Astrocyte (in vitro differentiated cells and primary cell): Measurements from ENCODE around the gene EIF3M. TPM values are rescaled to one million over a fixed set of nuclear protein-coding genes. Genes with fewer than 3 reads are reported as not detected.

Experiments used
- DNase-seq: peaks from one replicate; pipeline ENCODE4 v3.0.0-alpha.2; 2010; ENCODE audit warnings: low read depth
- FAIRE-seq: peaks from 2 replicates; lab custom pipeline; 2011; peaks lifted over from hg19 to GRCh38; lab: Jason Lieb, UNC
- H2AFZ ChIP-seq: 2 replicates; pipeline ENCODE4 v1.6.0; 2012; ENCODE audit warnings: low read depth, low read length, inconsistent platforms
- H3K27ac ChIP-seq: 2 replicates; pipeline ENCODE4 v1.5.1; 2011; ENCODE audit warnings: low read depth, low read length, inconsistent platforms
- H3K27me3 ChIP-seq: 2 replicates; pipeline ENCODE4 v1.6.0; 2011; ENCODE audit warnings: low read length, inconsistent platforms; ENCODE audit not compliant: insufficient read depth
- H3K36me3 ChIP-seq: 2 replicates; pipeline ENCODE4 v1.5.1; 2011; ENCODE audit warnings: low read length, inconsistent platforms; ENCODE audit not compliant: insufficient read depth
- H3K4me1 ChIP-seq: 2 replicates; pipeline ENCODE4 v1.5.1; 2011; ENCODE audit warnings: low read length, inconsistent platforms; ENCODE audit not compliant: insufficient read depth
- H3K4me2 ChIP-seq: 2 replicates; pipeline ENCODE4 v1.6.0; 2012; ENCODE audit warnings: low read length, inconsistent platforms
- H3K4me3 ChIP-seq: 2 replicates; pipeline ENCODE4 v1.5.1; 2011; ENCODE audit warnings: low read depth, mild to moderate bottlenecking, low read length, inconsistent platforms; ENCODE audit not compliant: insufficient read depth
- H3K79me2 ChIP-seq: 2 replicates; pipeline ENCODE4 v1.6.0; 2012; ENCODE audit warnings: mild to moderate bottlenecking, low read length, inconsistent platforms; ENCODE audit not compliant: insufficient read depth
- H3K9ac ChIP-seq: 2 replicates; pipeline ENCODE4 v1.6.0; 2012; ENCODE audit warnings: mild to moderate bottlenecking, low read length, inconsistent platforms
- H3K9me3 ChIP-seq: 2 replicates; pipeline ENCODE4 v1.5.1; 2012; ENCODE audit warnings: low read depth, mild to moderate bottlenecking, low read length, inconsistent platforms; ENCODE audit not compliant: insufficient read depth
- H4K20me1 ChIP-seq: 2 replicates; pipeline ENCODE4 v1.6.0; 2012; ENCODE audit warnings: low read length, inconsistent platforms; ENCODE audit not compliant: insufficient read depth
- H3K27ac Mint-ChIP-seq: one replicate; pipeline ENCODE4 v1.8.0; 2021; ENCODE audit warnings: mild to moderate bottlenecking, mixed read lengths; ENCODE audit not compliant: unreplicated experiment
- H3K27me3 Mint-ChIP-seq: one replicate; pipeline ENCODE4 v1.8.0; 2021; ENCODE audit warnings: low read depth, mixed read lengths; ENCODE audit not compliant: unreplicated experiment
- H3K36me3 Mint-ChIP-seq: one replicate; pipeline ENCODE4 v1.8.0; 2021; ENCODE audit warnings: low read depth, mixed read lengths; ENCODE audit not compliant: unreplicated experiment
- H3K4me1 Mint-ChIP-seq: one replicate; pipeline ENCODE4 v1.8.0; 2021; ENCODE audit warnings: low read depth, mixed read lengths; ENCODE audit not compliant: unreplicated experiment
- H3K4me3 Mint-ChIP-seq: one replicate; pipeline ENCODE4 v1.8.0; 2021; ENCODE audit warnings: mild to moderate bottlenecking, moderate library complexity, mixed read lengths; ENCODE audit not compliant: unreplicated experiment
- H3K9me3 Mint-ChIP-seq: one replicate; pipeline ENCODE4 v1.8.0; 2021; ENCODE audit warnings: mild to moderate bottlenecking, mixed read lengths; ENCODE audit not compliant: unreplicated experiment
- CTCF ChIP-seq: IDR thresholded peaks from 2 replicates; pipeline ENCODE4 v1.5.1; 2011; ENCODE audit warnings: low read depth, mild to moderate bottlenecking, inconsistent platforms, low read length, moderate library complexity; ENCODE audit not compliant: insufficient read depth
- EZH2 ChIP-seq: IDR thresholded peaks from 2 replicates; pipeline ENCODE4 v1.6.1; 2012; ENCODE audit warnings: mild to moderate bottlenecking, low read length, inconsistent platforms; ENCODE audit not compliant: insufficient read depth
- total RNA-seq: library from RNA; stranded (reverse); gene quantifications from 2 replicates; pipeline ENCODE4 v1.2.1, GENCODE V29; 2021

The EIF3M gene
- total RNA-seq, 1 donor from 2014 or later: 287 TPM

- Histone ChIP-seq H3K4me3 (no peak overlapping the region), H4K20me1 (peaks cover 14% of the 10 kb centered on the region), H3K9me3 (no peaks in the 10 kb centered on the region), H3K36me3 (no peaks in the 10 kb centered on the region), H3K27ac (no peak overlapping the region), H3K79me2 (peaks cover 25% of the 10 kb centered on the region), H3K27me3 (no peaks in the 10 kb centered on the region), H3K4me2 (no peak overlapping the region), H3K4me1 (peaks cover 11% of the 10 kb centered on the region), H3K9ac (no peak overlapping the region), H2AFZ (no peak overlapping the region)
- no peaks in the 10 kb centered on the region for H3K36me3 Mint-ChIP-seq
- FAIRE-seq (no peak), DNase-seq (no peak)
- H3K9me3 Mint-ChIP-seq: no peaks in the 10 kb centered on the region
- no peak for TF ChIP-seq EZH2
- no peak for TF ChIP-seq CTCF
- H3K27me3 Mint-ChIP-seq: no peaks in the 10 kb centered on the region
- no peak overlapping the region for H3K27ac Mint-ChIP-seq
- H3K4me3 Mint-ChIP-seq: no peak overlapping the region
- peaks cover 5% of the 10 kb centered on the region for H3K4me1 Mint-ChIP-seq
These were observed 2.7 kb upstream of the EIF3M start for GRCh38 chr11:32580967-32581366.

GRCh38 chr11:32581556-32581955, 2.1 kb upstream of the EIF3M start:
- no peaks in the 10 kb centered on the region for H3K36me3 Mint-ChIP-seq
- DNase-seq (no peak), FAIRE-seq (no peak)
- Histone ChIP-seq H3K9ac (no peak overlapping the region), H3K4me3 (no peak overlapping the region), H4K20me1 (peaks cover 20% of the 10 kb centered on the region), H3K4me1 (peaks cover 11% of the 10 kb centered on the region), H3K4me2 (no peak overlapping the region), H3K9me3 (no peaks in the 10 kb centered on the region), H3K36me3 (no peaks in the 10 kb centered on the region), H3K79me2 (peaks cover 31% of the 10 kb centered on the region), H3K27ac (no peak overlapping the region), H2AFZ (no peak overlapping the region), H3K27me3 (no peaks in the 10 kb centered on the region)
- H3K4me1 Mint-ChIP-seq: peaks cover 7% of the 10 kb centered on the region
- no peak overlapping the region for H3K27ac Mint-ChIP-seq
- H3K9me3 Mint-ChIP-seq: no peaks in the 10 kb centered on the region
- H3K4me3 Mint-ChIP-seq: no peak overlapping the region
- no peak for TF ChIP-seq CTCF
- no peak for TF ChIP-seq EZH2
- no peaks in the 10 kb centered on the region for H3K27me3 Mint-ChIP-seq

GRCh38 chr11:32584921-32585320, 1.3 kb downstream of the EIF3M start:
- peaks cover 38% of the 10 kb centered on the region for H4K20me1 ChIP-seq
- H3K9ac ChIP-seq: peak overlapping the region; percentile 95
- Mint-ChIP-seq H3K27ac (peak overlapping the region; percentile 96), H3K27me3 (no peaks in the 10 kb centered on the region), H3K9me3 (no peaks in the 10 kb centered on the region), H3K4me1 (peaks cover 12% of the 10 kb centered on the region), H3K36me3 (peaks cover 7% of the 10 kb centered on the region), H3K4me3 (peak overlapping the region; percentile 96)
- H3K27ac ChIP-seq: no peak overlapping the region
- peak overlapping the region; percentile 85 for H3K4me2 ChIP-seq
- no peak for TF ChIP-seq CTCF
- TF ChIP-seq EZH2: no peak
- no peaks in the 10 kb centered on the region for H3K27me3 ChIP-seq
- FAIRE-seq (no peak), DNase-seq (no peak)
- peaks cover 64% of the 10 kb centered on the region for H3K79me2 ChIP-seq
- peaks cover 11% of the 10 kb centered on the region for H3K4me1 ChIP-seq
- peak overlapping the region; percentile 79 for H3K4me3 ChIP-seq
- H3K9me3 ChIP-seq: no peaks in the 10 kb centered on the region
- no peak overlapping the region for H2AFZ ChIP-seq
- H3K36me3 ChIP-seq: peaks cover 13% of the 10 kb centered on the region
